ENCODE measurements around the gene ARHGAP6. TPM values are rescaled to one million over a fixed set of nuclear protein-coding genes. Genes with fewer than 3 reads are reported as not detected.

The ARHGAP6 gene
- total and polyA plus RNA-seq, 2 donors (not counting 3 experiments of a cell fraction or from before 2014, with no cell fraction given), result 0.69 to 0.83 TPM

DNA sequence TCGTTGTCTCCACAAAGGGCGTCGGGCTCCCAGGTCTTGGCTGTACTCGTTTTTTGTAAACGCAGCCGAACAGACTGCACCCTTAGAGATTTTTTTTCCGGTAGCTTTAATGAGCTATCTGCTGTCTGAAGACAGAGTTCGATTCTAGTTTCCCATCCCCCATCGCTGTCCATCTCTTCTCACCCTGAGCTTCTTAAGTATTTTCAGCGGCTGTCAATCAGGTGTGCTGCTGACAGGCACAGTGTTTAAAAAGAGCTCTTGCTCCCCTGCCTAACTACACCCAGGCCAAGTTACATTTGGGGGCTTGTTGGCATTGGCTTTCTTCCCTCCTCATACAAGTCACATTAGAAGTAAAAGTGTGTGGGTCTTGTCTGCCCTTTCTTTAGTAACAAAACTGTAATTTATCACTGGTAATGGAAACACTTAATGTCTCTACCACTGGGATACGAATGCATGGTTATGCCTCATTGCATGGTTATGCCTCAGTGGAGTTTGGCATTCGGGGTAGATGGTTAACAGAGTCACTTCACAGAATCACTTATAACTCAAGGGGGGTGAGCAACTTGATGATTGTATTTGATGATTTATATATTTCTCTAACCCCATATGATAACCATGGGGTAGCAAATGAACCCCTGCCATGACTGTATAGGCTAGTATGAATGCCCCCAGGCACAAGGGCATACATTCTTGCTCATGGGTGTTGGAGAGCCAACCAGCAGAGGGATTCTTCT lies 1.4 kb upstream of the ARHGAP6 start:
- dilution Hi-C loops (cut with MboI; ENCODE audit: extremely low pct_ligation_motif_present, low sequenced_read_pairs) (no loop called here), intact Hi-C loops (cut with micrococcal nuclease) (no loop called here)
- Histone ChIP-seq H3K27ac (ENCODE audit: insufficient read depth, low read depth, low read length) (no peak overlapping the region), H3K4me2 (ENCODE audit: insufficient read depth, low read length) (no peak overlapping the region), H3K9me3 (replicated peaks; ENCODE audit: control insufficient read depth, insufficient read depth, low read length) (no peaks in the 10 kb centered on the region), H3K27me3 (ENCODE audit: control insufficient read depth in 2 of 2, insufficient read depth in 2 of 2, low read length in 2 of 2) (peaks cover 16 to 42% of the 10 kb centered on the region in 2 experiments), H3K9ac (replicated peaks; ENCODE audit: extremely low read depth, insufficient read depth, low read length) (no peak overlapping the region), H4K20me1 (replicated peaks; ENCODE audit: control insufficient read depth, extremely low read depth, insufficient read depth, low read length) (no peaks in the 10 kb centered on the region), H3K4me1 (ENCODE audit: control insufficient read depth, extremely low read depth, insufficient read depth, low read length) (no peaks in the 10 kb centered on the region), H3K4me3 (replicated peaks in 1 of 3; ENCODE audit: insufficient read depth in 1 of 3, low read depth in 1 of 3, low read length in 3 of 3) (no peak overlapping the region), H2AFZ (ENCODE audit: low read depth, low read length) (no peak overlapping the region), H3K9me1 (replicated peaks; ENCODE audit: control insufficient read depth, extremely low read depth, insufficient read depth, low read length) (no peaks in the 10 kb centered on the region), H3K36me3 (ENCODE audit: control insufficient read depth in 2 of 2, extremely low read depth in 1 of 2, insufficient read depth in 2 of 2, low read length in 2 of 2) (no peaks in the 10 kb centered on the region), H3K79me2 (ENCODE audit: control insufficient read depth, insufficient read depth, low read length) (no peaks in the 10 kb centered on the region)
- BruUV-seq (replicated peaks), result no TSS peak
- DNase-seq (ENCODE audit: low read depth, low spot score), result no peak
- POLR2A ChIA-PET, result no interaction called here
- TF ChIP-seq GATA2 (IDR thresholded peaks at IDR 0.05; ENCODE audit: insufficient read depth, insufficient read length, low read depth, low read length) (no peak), POLR2A (IDR thresholded peaks at IDR 0.05; ENCODE audit: low read depth, low read length) (no peak), EZH2 (IDR thresholded peaks at IDR 0.05; ENCODE audit: borderline replicate concordance, low read depth, low read length, severe bottlenecking) (no peak), FOS (IDR thresholded peaks at IDR 0.05; ENCODE audit: borderline replicate concordance, insufficient read depth, low read length) (no peak), MYC (IDR thresholded peaks at IDR 0.05; ENCODE audit: low read depth, low read length) (no peak), POLR2AphosphoS5 (IDR thresholded peaks at IDR 0.05; ENCODE audit: insufficient read depth, low read depth, low read length) (no peak), JUN (IDR thresholded peaks at IDR 0.05; ENCODE audit: borderline replicate concordance, insufficient read depth, insufficient read length, low read depth) (no peak)
- TF ChIP-seq, protein P1, sequence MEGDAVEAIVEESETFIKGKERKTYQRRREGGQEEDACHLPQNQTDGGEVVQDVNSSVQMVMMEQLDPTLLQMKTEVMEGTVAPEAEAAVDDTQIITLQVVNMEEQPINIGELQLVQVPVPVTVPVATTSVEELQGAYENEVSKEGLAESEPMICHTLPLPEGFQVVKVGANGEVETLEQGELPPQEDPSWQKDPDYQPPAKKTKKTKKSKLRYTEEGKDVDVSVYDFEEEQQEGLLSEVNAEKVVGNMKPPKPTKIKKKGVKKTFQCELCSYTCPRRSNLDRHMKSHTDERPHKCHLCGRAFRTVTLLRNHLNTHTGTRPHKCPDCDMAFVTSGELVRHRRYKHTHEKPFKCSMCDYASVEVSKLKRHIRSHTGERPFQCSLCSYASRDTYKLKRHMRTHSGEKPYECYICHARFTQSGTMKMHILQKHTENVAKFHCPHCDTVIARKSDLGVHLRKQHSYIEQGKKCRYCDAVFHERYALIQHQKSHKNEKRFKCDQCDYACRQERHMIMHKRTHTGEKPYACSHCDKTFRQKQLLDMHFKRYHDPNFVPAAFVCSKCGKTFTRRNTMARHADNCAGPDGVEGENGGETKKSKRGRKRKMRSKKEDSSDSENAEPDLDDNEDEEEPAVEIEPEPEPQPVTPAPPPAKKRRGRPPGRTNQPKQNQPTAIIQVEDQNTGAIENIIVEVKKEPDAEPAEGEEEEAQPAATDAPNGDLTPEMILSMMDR (IDR thresholded peaks at IDR 0.05; ENCODE audit: extremely low read depth in 1 of 2, insufficient read depth in 1 of 2, low read depth in 1 of 2, low read length in 2 of 2), result no peak
- TF ChIP-seq, protein P2, sequence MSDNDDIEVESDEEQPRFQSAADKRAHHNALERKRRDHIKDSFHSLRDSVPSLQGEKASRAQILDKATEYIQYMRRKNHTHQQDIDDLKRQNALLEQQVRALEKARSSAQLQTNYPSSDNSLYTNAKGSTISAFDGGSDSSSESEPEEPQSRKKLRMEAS (IDR thresholded peaks at IDR 0.05; ENCODE audit: insufficient read depth, insufficient read length), result no peak
- FAIRE-seq, result no peak
- CTCF ChIA-PET, result no interaction called here
